Esophagus muscularis mucosa (tissue), 4 donors: ENCODE results near the gene PTPRJ. TPM values are rescaled to one million over a fixed set of nuclear protein-coding genes. Genes with fewer than 3 reads are reported as not detected.

Experiments used
- DNase-seq: peaks from one replicate; pipeline ENCODE4 v3.0.0-alpha.2; 2017; ENCODE audit errors: extremely low spot score
- H3K27ac ChIP-seq, 4 donors: fragments of 200-600 bp; sonication (generic); replicated peaks in 1 of 4; 1 replicate in 3 of 4; 2 replicates in 1 of 4; pipeline ENCODE4 v1.5.1; 2016 to 2019; ENCODE audit warnings: mild to moderate bottlenecking in 1 of 4
- H3K27me3 ChIP-seq, 4 donors: fragments of 200-600 bp; sonication (generic); one replicate each; pipeline versions ENCODE4 v1.5.1 to v1.6.0; 2016 to 2019
- H3K36me3 ChIP-seq, 4 donors: fragments of 200-600 bp; sonication (generic); one replicate each; pipeline ENCODE4 v1.5.1; 2016 to 2019
- H3K4me1 ChIP-seq, 4 donors: fragments of 200-600 bp; sonication (generic); one replicate each; pipeline ENCODE4 v1.5.1; 2016 to 2019
- H3K4me3 ChIP-seq, 4 donors: fragments of 200-600 bp; sonication (generic); 1 replicate in 2 of 4; 2 replicates in 2 of 4; pipeline ENCODE4 v1.5.1; 2016 to 2019; ENCODE audit warnings: mild to moderate bottlenecking in 4 of 4, moderate library complexity in 1 of 4
- H3K9me3 ChIP-seq, 4 donors: fragments of 200-600 bp; sonication (generic); 1 replicate in 3 of 4; 2 replicates in 1 of 4; pipeline ENCODE4 v1.5.1; 2016 to 2019
- CTCF ChIP-seq, 3 experiments: fragments of 200-600 bp in 2 of 3; fragments of 450-650 bp in 1 of 3; sonication (generic) in 2 of 3; IDR thresholded peaks; one replicate each; pipeline ENCODE4 v1.5.1; 2017 to 2019; ENCODE audit warnings: antibody characterized with exemption in 3 of 3, mild to moderate bottlenecking in 2 of 3, moderate library complexity in 1 of 3
- EP300 ChIP-seq: sonication (generic); formaldehyde crosslinking; IDR thresholded peaks from one replicate; pipeline ENCODE4 v1.6.1; 2017; ENCODE audit warnings: antibody characterized with exemption
- POLR2A ChIP-seq: fragments of 450-650 bp; IDR thresholded peaks from one replicate; pipeline ENCODE4 v1.6.1; 2017; ENCODE audit warnings: antibody characterized with exemption, moderate library complexity, mild to moderate bottlenecking, low read depth
- POLR2AphosphoS5 ChIP-seq, 2 donors: sonication (generic); formaldehyde crosslinking; IDR thresholded peaks; one replicate each; pipeline ENCODE4 v1.6.1; 2017; ENCODE audit warnings: antibody characterized with exemption in 2 of 2
- WGBS: methylation state at CpG from one replicate; pipeline ENCODE4 v1.1.5; 2018; 5-methylcytosine and 5-hydroxymethylcytosine counted together
- intact Hi-C: fragments of 100-400 bp; cut with DNase I; formaldehyde crosslinking; loops from one replicate; pipeline ENCODE4 v1.15.1; 2023
- total RNA-seq, 4 donors: library from RNA; depleted of rRNA; stranded (reverse); fragments of >200 nt; gene quantifications; one replicate each; pipeline versions ENCODE4 v1.1.0 to v1.2.1, GENCODE V29; 2016

Gene PTPRJ
- total RNA-seq, 4 donors from 2014 or later = 8.3 to 14.1 (median 10.5) TPM

- Histone ChIP-seq H3K4me1 (peaks cover 28 to 57% (median 39%) of the 10 kb centered on the region in 4 donors), H3K9me3 (no peaks in the 10 kb centered on the region), H3K27ac (no peak overlapping the region), H3K27me3 (no peaks in the 10 kb centered on the region), H3K4me3 (no peak overlapping the region), H3K36me3 (no peaks in the 10 kb centered on the region)
- no peak for TF ChIP-seq POLR2AphosphoS5 (IDR thresholded peaks at IDR 0.05)
- no peak for TF ChIP-seq EP300
- TF ChIP-seq CTCF (IDR thresholded peaks at IDR 0.05) = no peak
- TF ChIP-seq POLR2A = no peak
- 69% methylated on average over 2 of the region's 2 CpGs for WGBS
- DNase-seq = no peak
- intact Hi-C loops = no loop called here
These were observed 23.6 kb downstream of the PTPRJ start for GRCh38 chr11:48003926-48004325.

GRCh38 chr11:48004456-48004855 is 24.1 kb downstream of the PTPRJ start:
- TF ChIP-seq CTCF (IDR thresholded peaks at IDR 0.05) = no peak
- TF ChIP-seq EP300 = no peak
- no peak for TF ChIP-seq POLR2AphosphoS5 (IDR thresholded peaks at IDR 0.05)
- no peak for TF ChIP-seq POLR2A
- no peaks in the 10 kb centered on the region for H3K27me3 ChIP-seq
- no peak overlapping the region for H3K4me3 ChIP-seq
- peaks cover 28 to 57% (median 39%) of the 10 kb centered on the region in 4 donors for H3K4me1 ChIP-seq
- intact Hi-C loops = no loop called here
- DNase-seq = no peak
- no peak overlapping the region for H3K27ac ChIP-seq
- WGBS = 89% methylated on average over 2 of the region's 2 CpGs
- H3K9me3 ChIP-seq = no peaks in the 10 kb centered on the region
- no peaks in the 10 kb centered on the region for H3K36me3 ChIP-seq

- 67% methylated on average over 4 of the region's 4 CpGs for WGBS
- Histone ChIP-seq H3K9me3 (no peaks in the 10 kb centered on the region), H3K36me3 (no peaks in the 10 kb centered on the region), H3K27ac (no peak overlapping the region), H3K4me3 (no peak overlapping the region), H3K27me3 (no peaks in the 10 kb centered on the region), H3K4me1 (peaks cover 28 to 57% (median 39%) of the 10 kb centered on the region in 4 donors)
- no peak for DNase-seq
- no peak for TF ChIP-seq POLR2A
- TF ChIP-seq POLR2AphosphoS5 (IDR thresholded peaks at IDR 0.05) = no peak
- no peak for TF ChIP-seq CTCF (IDR thresholded peaks at IDR 0.05)
- no peak for TF ChIP-seq EP300
- intact Hi-C loops = no loop called here
These were observed 24.8 kb downstream of the PTPRJ start for GRCh38 chr11:48005136-48005535.

- no peaks in the 10 kb centered on the region for H3K36me3 ChIP-seq
- no peak overlapping the region for H3K4me3 ChIP-seq
- no peaks in the 10 kb centered on the region for H3K9me3 ChIP-seq
- no peak for DNase-seq
- TF ChIP-seq CTCF (IDR thresholded peaks at IDR 0.05) (no peak), EP300 (no peak), POLR2AphosphoS5 (IDR thresholded peaks at IDR 0.05) (no peak), POLR2A (no peak)
- intact Hi-C loops = no loop called here
- H3K27ac ChIP-seq = peak overlapping the region in 2 of 4 donors; percentile 27 to 33
- H3K4me1 ChIP-seq = peaks cover 28 to 54% (median 37%) of the 10 kb centered on the region in 4 donors
- no peaks in the 10 kb centered on the region for H3K27me3 ChIP-seq
- 100% methylated on average over 2 of the region's 4 CpGs for WGBS
These were observed 25.5 kb downstream of the PTPRJ start for GRCh38 chr11:48005831-48006270.

GRCh38 chr11:48006301-48006992 is 26.1 kb downstream of the PTPRJ start:
- Histone ChIP-seq H3K27me3 (no peaks in the 10 kb centered on the region), H3K4me3 (no peak overlapping the region), H3K36me3 (no peaks in the 10 kb centered on the region), H3K9me3 (no peaks in the 10 kb centered on the region), H3K4me1 (peaks cover 22 to 48% (median 34%) of the 10 kb centered on the region in 4 donors), H3K27ac (peak overlapping the region in 1 of 4 donors; percentile 33)
- no peak for TF ChIP-seq EP300
- no peak for TF ChIP-seq POLR2AphosphoS5 (IDR thresholded peaks at IDR 0.05)
- no peak for TF ChIP-seq CTCF (IDR thresholded peaks at IDR 0.05)
- TF ChIP-seq POLR2A = no peak
- intact Hi-C loops = no loop called here
- 57% methylated on average over 5 of the region's 5 CpGs for WGBS
- no peak for DNase-seq
